GM23338 (cell line): ENCODE results near the gene CD300LB. TPM values are rescaled to one million over a fixed set of nuclear protein-coding genes. Genes with fewer than 3 reads are reported as not detected.

Experiments
- ATAC-seq: fragments of 200-7000 bp; cut with Tn5 transposase; 3 replicates; pipeline ENCODE4 v1.9.1; 2020
- DNase-seq: peaks from one replicate; pipeline ENCODE4 v3.0.0-alpha.2; 2015; ENCODE audit warnings: low spot score
- H2AFZ ChIP-seq: fragments of 200-600 bp; sonication (generic); 2 replicates; pipeline ENCODE4 v1.8.0; 2016; ENCODE audit warnings: antibody characterized with exemption, mild to moderate bottlenecking, moderate library complexity
- H3F3A ChIP-seq: fragments of 200-600 bp; sonication (generic); replicated peaks from 2 replicates; pipeline ENCODE4 v1.8.0; 2017; ENCODE audit warnings: antibody characterized with exemption, mixed run types, low read depth
- H3K27ac ChIP-seq: fragments of 200-600 bp; sonication (generic); 2 replicates; pipeline ENCODE4 v1.6.1; 2016; ENCODE audit warnings: low read depth
- H3K27me3 ChIP-seq: fragments of 200-600 bp; sonication (generic); 2 replicates; pipeline ENCODE4 v1.8.0; 2016; ENCODE audit warnings: mild to moderate bottlenecking, mixed run types, moderate library complexity; ENCODE audit not compliant: insufficient read depth
- H3K36me3 ChIP-seq: fragments of 200-600 bp; sonication (generic); 2 replicates; pipeline ENCODE4 v1.8.0; 2016; ENCODE audit warnings: mild to moderate bottlenecking; ENCODE audit not compliant: insufficient read depth
- H3K4me1 ChIP-seq: fragments of 200-600 bp; sonication (generic); 2 replicates; pipeline ENCODE4 v1.8.0; 2016; ENCODE audit warnings: mild to moderate bottlenecking, moderate library complexity; ENCODE audit not compliant: insufficient read depth
- H3K4me2 ChIP-seq: fragments of 200-600 bp; sonication (generic); 2 replicates; pipeline ENCODE4 v1.7.1; 2017; ENCODE audit warnings: mixed run types
- H3K4me3 ChIP-seq: fragments of 200-600 bp; sonication (generic); 2 replicates; pipeline ENCODE4 v1.6.1; 2016; ENCODE audit warnings: mixed run types
- H3K79me2 ChIP-seq: fragments of 200-600 bp; sonication (generic); replicated peaks from 2 replicates; pipeline ENCODE4 v1.8.0; 2017; ENCODE audit warnings: mild to moderate bottlenecking; ENCODE audit not compliant: insufficient read depth
- H3K9me2 ChIP-seq: fragments of 200-600 bp; sonication (generic); 2 replicates; pipeline ENCODE4 v1.8.0; 2017; ENCODE audit not compliant: insufficient read depth
- H4K20me1 ChIP-seq: fragments of 200-600 bp; sonication (generic); replicated peaks from 2 replicates; pipeline ENCODE4 v1.8.0; 2017; ENCODE audit warnings: mild to moderate bottlenecking; ENCODE audit not compliant: insufficient read depth
- H3K27ac Mint-ChIP-seq: 2 replicates; pipeline ENCODE4 v1.8.0; 2020; ENCODE audit warnings: inconsistent platforms, mild to moderate bottlenecking, moderate library complexity, mixed read lengths
- H3K27me3 Mint-ChIP-seq: 3 replicates; pipeline ENCODE4 v1.8.0; 2022; ENCODE audit warnings: low read depth, mild to moderate bottlenecking, moderate library complexity, mixed read lengths, inconsistent platforms; ENCODE audit not compliant: insufficient read depth, poor library complexity
- H3K36me3 Mint-ChIP-seq: 3 replicates; pipeline ENCODE4 v1.8.0; 2021; ENCODE audit warnings: low read depth, mild to moderate bottlenecking, inconsistent platforms, moderate library complexity, mixed read lengths
- H3K4me1 Mint-ChIP-seq: 3 replicates; pipeline ENCODE4 v1.8.0; 2020; ENCODE audit warnings: mild to moderate bottlenecking, inconsistent platforms, mixed read lengths
- H3K4me3 Mint-ChIP-seq: 3 replicates; pipeline ENCODE4 v1.8.0; 2021; ENCODE audit warnings: moderate library complexity, mild to moderate bottlenecking, inconsistent platforms, mixed read lengths
- H3K9me3 Mint-ChIP-seq: 3 replicates; pipeline ENCODE4 v1.8.0; 2020; ENCODE audit warnings: moderate library complexity, mild to moderate bottlenecking, inconsistent platforms, mixed read lengths
- CREB1 ChIP-seq: fragments of 250-450 bp; sonication (Bioruptor Pico); IDR thresholded peaks from 2 replicates; pipeline ENCODE4 v1.5.0; 2020; ENCODE audit warnings: low read depth, mild to moderate bottlenecking, moderate library complexity
- EZH2phosphoT487 ChIP-seq: fragments of 200-600 bp; sonication (generic); IDR thresholded peaks from one replicate; pipeline ENCODE4 v1.8.1; 2018; ENCODE audit warnings: antibody characterized with exemption; ENCODE audit not compliant: unreplicated experiment
- NANOG ChIP-seq: IDR thresholded peaks from 2 replicates; pipeline ENCODE4 v1.6.1; 2016; ENCODE audit warnings: antibody characterized with exemption, borderline replicate concordance
- POLR2AphosphoS5 ChIP-seq: IDR thresholded peaks from 2 replicates; pipeline ENCODE4 v1.6.1; 2016; ENCODE audit warnings: antibody characterized with exemption, low read depth
- STAT1 ChIP-seq: IDR thresholded peaks from one replicate; pipeline ENCODE4 v1.6.1; 2016; ENCODE audit warnings: antibody characterized with exemption; ENCODE audit not compliant: unreplicated experiment
- ZNF114 ChIP-seq: fragments of 250-450 bp; sonication (Bioruptor Pico); IDR thresholded peaks from 2 replicates; pipeline ENCODE4 v1.5.0; 2020; ENCODE audit warnings: mild to moderate bottlenecking, moderate library complexity
- ZNF331 ChIP-seq: fragments of 250-450 bp; sonication (Bioruptor Pico); IDR thresholded peaks from 2 replicates; pipeline ENCODE4 v1.5.0; 2020; ENCODE audit warnings: low read depth, mild to moderate bottlenecking, moderate library complexity
- polyA plus RNA-seq: library from polyadenylated mRNA; unstranded; fragments of >200 nt; fragmentation: Nextera tagmentation; extraction: Ambion mirVana; gene quantifications from 2 replicates; pipeline ENCODE4 v1.2.1, GENCODE V29; 2016
- total RNA-seq: library from RNA; depleted of rRNA; stranded (reverse); fragments of >200 nt; shearing (Covaris generic); gene quantifications from 2 replicates; pipeline ENCODE4 v1.2.3, GENCODE V29; 2014
- TF ChIP-seq, protein P1 (sequence below): fragments of 250-450 bp; sonication (Bioruptor Pico); IDR thresholded peaks from 2 replicates; pipeline ENCODE4 v1.5.0; 2020; ENCODE audit warnings: mild to moderate bottlenecking, moderate library complexity
- TF ChIP-seq, protein P2 (sequence below), 2 experiments: fragments of 200-600 bp in 1 of 2; sonication (generic) in 1 of 2; conservative IDR thresholded peaks; 2 replicates each; pipeline versions ENCODE4 v1.5.1 to v1.6.1; 2016 to 2017; ENCODE audit warnings: antibody characterized with exemption in 2 of 2, low read depth in 2 of 2, mild to moderate bottlenecking in 2 of 2, moderate library complexity in 1 of 2
- TF ChIP-seq, protein P3 (sequence below): IDR thresholded peaks from one replicate; pipeline ENCODE4 v1.6.1; 2018; ENCODE audit warnings: antibody characterized with exemption; ENCODE audit not compliant: unreplicated experiment

CD300LB gene
- total and polyA plus RNA-seq, 2 experiments from 2014 or later, result not detected

DNA sequence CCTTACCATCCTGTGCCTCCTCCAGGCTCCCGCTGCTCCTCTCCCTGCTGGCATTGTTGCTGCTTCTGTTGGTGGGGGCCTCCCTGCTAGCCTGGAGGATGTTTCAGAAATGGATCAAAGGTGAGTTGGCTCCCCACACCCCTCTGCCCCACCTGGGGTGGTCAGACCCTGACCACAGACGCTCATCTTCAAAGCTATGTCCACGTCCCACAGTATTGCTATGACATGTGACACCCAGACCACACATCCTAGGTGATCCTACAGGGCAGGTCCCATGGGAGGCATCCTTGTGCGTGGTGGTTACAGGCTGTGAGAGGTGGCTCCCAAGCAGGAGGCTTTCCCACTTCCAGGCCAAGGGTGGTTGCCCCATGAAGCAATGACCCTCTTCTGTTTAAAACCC lies 53.9 kb downstream of the CD300LB start (continued):
- TF ChIP-seq, protein P1, sequence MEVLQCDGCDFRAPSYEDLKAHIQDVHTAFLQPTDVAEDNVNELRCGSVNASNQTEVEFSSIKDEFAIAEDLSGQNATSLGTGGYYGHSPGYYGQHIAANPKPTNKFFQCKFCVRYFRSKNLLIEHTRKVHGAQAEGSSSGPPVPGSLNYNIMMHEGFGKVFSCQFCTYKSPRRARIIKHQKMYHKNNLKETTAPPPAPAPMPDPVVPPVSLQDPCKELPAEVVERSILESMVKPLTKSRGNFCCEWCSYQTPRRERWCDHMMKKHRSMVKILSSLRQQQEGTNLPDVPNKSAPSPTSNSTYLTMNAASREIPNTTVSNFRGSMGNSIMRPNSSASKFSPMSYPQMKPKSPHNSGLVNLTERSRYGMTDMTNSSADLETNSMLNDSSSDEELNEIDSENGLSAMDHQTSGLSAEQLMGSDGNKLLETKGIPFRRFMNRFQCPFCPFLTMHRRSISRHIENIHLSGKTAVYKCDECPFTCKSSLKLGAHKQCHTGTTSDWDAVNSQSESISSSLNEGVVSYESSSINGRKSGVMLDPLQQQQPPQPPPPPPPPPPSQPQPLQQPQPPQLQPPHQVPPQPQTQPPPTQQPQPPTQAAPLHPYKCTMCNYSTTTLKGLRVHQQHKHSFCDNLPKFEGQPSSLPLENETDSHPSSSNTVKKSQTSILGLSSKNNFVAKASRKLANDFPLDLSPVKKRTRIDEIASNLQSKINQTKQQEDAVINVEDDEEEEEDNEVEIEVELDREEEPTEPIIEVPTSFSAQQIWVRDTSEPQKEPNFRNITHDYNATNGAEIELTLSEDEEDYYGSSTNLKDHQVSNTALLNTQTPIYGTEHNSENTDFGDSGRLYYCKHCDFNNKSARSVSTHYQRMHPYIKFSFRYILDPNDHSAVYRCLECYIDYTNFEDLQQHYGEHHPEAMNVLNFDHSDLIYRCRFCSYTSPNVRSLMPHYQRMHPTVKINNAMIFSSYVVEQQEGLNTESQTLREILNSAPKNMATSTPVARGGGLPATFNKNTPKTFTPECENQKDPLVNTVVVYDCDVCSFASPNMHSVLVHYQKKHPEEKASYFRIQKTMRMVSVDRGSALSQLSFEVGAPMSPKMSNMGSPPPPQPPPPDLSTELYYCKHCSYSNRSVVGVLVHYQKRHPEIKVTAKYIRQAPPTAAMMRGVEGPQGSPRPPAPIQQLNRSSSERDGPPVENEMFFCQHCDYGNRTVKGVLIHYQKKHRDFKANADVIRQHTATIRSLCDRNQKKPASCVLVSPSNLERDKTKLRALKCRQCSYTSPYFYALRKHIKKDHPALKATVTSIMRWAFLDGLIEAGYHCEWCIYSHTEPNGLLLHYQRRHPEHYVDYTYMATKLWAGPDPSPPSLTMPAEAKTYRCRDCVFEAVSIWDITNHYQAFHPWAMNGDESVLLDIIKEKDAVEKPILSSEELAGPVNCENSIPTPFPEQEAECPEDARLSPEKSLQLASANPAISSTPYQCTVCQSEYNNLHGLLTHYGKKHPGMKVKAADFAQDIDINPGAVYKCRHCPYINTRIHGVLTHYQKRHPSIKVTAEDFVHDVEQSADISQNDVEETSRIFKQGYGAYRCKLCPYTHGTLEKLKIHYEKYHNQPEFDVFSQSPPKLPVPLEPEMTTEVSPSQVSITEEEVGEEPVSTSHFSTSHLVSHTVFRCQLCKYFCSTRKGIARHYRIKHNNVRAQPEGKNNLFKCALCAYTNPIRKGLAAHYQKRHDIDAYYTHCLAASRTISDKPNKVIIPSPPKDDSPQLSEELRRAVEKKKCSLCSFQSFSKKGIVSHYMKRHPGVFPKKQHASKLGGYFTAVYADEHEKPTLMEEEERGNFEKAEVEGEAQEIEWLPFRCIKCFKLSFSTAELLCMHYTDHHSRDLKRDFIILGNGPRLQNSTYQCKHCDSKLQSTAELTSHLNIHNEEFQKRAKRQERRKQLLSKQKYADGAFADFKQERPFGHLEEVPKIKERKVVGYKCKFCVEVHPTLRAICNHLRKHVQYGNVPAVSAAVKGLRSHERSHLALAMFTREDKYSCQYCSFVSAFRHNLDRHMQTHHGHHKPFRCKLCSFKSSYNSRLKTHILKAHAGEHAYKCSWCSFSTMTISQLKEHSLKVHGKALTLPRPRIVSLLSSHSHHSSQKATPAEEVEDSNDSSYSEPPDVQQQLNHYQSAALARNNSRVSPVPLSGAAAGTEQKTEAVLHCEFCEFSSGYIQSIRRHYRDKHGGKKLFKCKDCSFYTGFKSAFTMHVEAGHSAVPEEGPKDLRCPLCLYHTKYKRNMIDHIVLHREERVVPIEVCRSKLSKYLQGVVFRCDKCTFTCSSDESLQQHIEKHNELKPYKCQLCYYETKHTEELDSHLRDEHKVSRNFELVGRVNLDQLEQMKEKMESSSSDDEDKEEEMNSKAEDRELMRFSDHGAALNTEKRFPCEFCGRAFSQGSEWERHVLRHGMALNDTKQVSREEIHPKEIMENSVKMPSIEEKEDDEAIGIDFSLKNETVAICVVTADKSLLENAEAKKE (CRISPR knock-in tag), result no peak
- no peak for TF ChIP-seq NANOG
- TF ChIP-seq CREB1, result no peak
- TF ChIP-seq, protein P2, sequence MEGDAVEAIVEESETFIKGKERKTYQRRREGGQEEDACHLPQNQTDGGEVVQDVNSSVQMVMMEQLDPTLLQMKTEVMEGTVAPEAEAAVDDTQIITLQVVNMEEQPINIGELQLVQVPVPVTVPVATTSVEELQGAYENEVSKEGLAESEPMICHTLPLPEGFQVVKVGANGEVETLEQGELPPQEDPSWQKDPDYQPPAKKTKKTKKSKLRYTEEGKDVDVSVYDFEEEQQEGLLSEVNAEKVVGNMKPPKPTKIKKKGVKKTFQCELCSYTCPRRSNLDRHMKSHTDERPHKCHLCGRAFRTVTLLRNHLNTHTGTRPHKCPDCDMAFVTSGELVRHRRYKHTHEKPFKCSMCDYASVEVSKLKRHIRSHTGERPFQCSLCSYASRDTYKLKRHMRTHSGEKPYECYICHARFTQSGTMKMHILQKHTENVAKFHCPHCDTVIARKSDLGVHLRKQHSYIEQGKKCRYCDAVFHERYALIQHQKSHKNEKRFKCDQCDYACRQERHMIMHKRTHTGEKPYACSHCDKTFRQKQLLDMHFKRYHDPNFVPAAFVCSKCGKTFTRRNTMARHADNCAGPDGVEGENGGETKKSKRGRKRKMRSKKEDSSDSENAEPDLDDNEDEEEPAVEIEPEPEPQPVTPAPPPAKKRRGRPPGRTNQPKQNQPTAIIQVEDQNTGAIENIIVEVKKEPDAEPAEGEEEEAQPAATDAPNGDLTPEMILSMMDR (conservative IDR thresholded peaks at IDR 0.05; ENCODE audit: low read depth in 2 of 2), result no peak
- no peak for TF ChIP-seq ZNF331 (CRISPR knock-in tag)
- no peak for TF ChIP-seq STAT1
- TF ChIP-seq POLR2AphosphoS5, result no peak

DNA sequence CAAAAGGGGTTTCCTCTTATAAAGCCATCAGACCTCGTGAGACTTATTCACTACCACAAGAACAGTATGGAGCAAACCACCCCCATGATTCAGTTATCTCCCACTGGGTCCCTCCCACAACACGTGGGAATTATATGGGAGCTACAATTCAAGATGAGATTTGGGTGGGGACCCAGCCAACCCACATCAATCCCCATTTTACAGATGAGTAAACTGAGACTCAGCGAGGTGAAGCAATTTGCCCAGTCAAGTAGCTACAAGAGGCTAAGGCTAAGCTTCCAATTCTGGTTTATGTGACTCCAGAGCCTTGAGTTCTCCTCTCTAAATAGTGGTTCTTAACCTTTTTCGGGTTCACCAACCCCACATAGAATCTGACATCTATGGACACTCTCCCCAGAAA lies 56.1 kb downstream of the CD300LB start:
- no peaks in the 10 kb centered on the region for H3K36me3 ChIP-seq
- H3F3A ChIP-seq, result no peaks in the 10 kb centered on the region
- no peaks in the 10 kb centered on the region for H3K79me2 ChIP-seq
- no peak for DNase-seq
- H3K9me3 Mint-ChIP-seq, result peaks cover 29% of the 10 kb centered on the region
- peaks cover 10% of the 10 kb centered on the region; the same call in 2 of the 3 replicates for H3K36me3 Mint-ChIP-seq
- ATAC-seq, result no peak
- H3K4me3 Mint-ChIP-seq, result no peak overlapping the region; the same call in 2 of the 3 replicates
- no peaks in the 10 kb centered on the region for H3K27me3 ChIP-seq
- no peaks in the 10 kb centered on the region for H3K9me2 ChIP-seq
- H3K4me3 ChIP-seq, result no peak overlapping the region
- H3K27me3 Mint-ChIP-seq, result peaks cover 5% of the 10 kb centered on the region
- no peaks in the 10 kb centered on the region for H4K20me1 ChIP-seq
- H3K4me2 ChIP-seq, result no peak overlapping the region
- H3K4me1 ChIP-seq, result no peaks in the 10 kb centered on the region
- no peak overlapping the region for H2AFZ ChIP-seq
- H3K27ac Mint-ChIP-seq, result no peak overlapping the region
- H3K4me1 Mint-ChIP-seq, result peaks cover 3% of the 10 kb centered on the region; the same call in 2 of the 3 replicates
- H3K27ac ChIP-seq, result no peak overlapping the region
- TF ChIP-seq, protein P3, sequence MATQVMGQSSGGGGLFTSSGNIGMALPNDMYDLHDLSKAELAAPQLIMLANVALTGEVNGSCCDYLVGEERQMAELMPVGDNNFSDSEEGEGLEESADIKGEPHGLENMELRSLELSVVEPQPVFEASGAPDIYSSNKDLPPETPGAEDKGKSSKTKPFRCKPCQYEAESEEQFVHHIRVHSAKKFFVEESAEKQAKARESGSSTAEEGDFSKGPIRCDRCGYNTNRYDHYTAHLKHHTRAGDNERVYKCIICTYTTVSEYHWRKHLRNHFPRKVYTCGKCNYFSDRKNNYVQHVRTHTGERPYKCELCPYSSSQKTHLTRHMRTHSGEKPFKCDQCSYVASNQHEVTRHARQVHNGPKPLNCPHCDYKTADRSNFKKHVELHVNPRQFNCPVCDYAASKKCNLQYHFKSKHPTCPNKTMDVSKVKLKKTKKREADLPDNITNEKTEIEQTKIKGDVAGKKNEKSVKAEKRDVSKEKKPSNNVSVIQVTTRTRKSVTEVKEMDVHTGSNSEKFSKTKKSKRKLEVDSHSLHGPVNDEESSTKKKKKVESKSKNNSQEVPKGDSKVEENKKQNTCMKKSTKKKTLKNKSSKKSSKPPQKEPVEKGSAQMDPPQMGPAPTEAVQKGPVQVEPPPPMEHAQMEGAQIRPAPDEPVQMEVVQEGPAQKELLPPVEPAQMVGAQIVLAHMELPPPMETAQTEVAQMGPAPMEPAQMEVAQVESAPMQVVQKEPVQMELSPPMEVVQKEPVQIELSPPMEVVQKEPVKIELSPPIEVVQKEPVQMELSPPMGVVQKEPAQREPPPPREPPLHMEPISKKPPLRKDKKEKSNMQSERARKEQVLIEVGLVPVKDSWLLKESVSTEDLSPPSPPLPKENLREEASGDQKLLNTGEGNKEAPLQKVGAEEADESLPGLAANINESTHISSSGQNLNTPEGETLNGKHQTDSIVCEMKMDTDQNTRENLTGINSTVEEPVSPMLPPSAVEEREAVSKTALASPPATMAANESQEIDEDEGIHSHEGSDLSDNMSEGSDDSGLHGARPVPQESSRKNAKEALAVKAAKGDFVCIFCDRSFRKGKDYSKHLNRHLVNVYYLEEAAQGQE, result no peak
- TF ChIP-seq POLR2AphosphoS5 (no peak), EZH2phosphoT487 (no peak), STAT1 (no peak), ZNF114 (CRISPR knock-in tag) (no peak)
- TF ChIP-seq, protein P2 (conservative IDR thresholded peaks at IDR 0.05; ENCODE audit: low read depth in 2 of 2), result no peak
